Ascending aorta (tissue), 2 donors: ENCODE results near the gene SIK3. TPM values are rescaled to one million over a fixed set of nuclear protein-coding genes. Genes with fewer than 3 reads are reported as not detected.

Experiments
- DNase-seq, 2 donors: peaks; one replicate each; pipeline ENCODE4 v3.0.0-alpha.2; 2019; ENCODE audit warnings: low spot score in 2 of 2
- H3K27ac ChIP-seq, 2 donors: fragments of 200-600 bp; sonication (generic); one replicate each; pipeline ENCODE4 v1.5.1; 2016 to 2017; ENCODE audit warnings: mild to moderate bottlenecking in 1 of 2
- H3K27me3 ChIP-seq: fragments of 200-600 bp; sonication (generic); one replicate; pipeline ENCODE4 v1.5.1; 2017
- H3K36me3 ChIP-seq, 2 donors: fragments of 200-600 bp; sonication (generic); one replicate each; pipeline ENCODE4 v1.5.1; 2016
- H3K4me1 ChIP-seq, 2 donors: fragments of 200-600 bp; sonication (generic); one replicate each; pipeline ENCODE4 v1.5.1; 2016 to 2017; ENCODE audit warnings: mild to moderate bottlenecking in 1 of 2
- H3K4me3 ChIP-seq, 2 donors: fragments of 200-600 bp; sonication (generic); one replicate each; pipeline ENCODE4 v1.5.1; 2016 to 2017; ENCODE audit warnings: mild to moderate bottlenecking in 1 of 2
- H3K9me3 ChIP-seq, 2 donors: fragments of 200-600 bp; sonication (generic); one replicate each; pipeline ENCODE4 v1.5.1; 2016
- intact Hi-C: fragments of 100-400 bp; cut with DNase I; formaldehyde crosslinking; loops from one replicate; pipeline ENCODE4 v1.15.1; 2023
- total RNA-seq: library from RNA; depleted of rRNA; stranded (reverse); fragments of >200 nt; gene quantifications from one replicate; pipeline ENCODE4 v1.1.0, GENCODE V29; 2016
- TF ChIP-seq, protein P1 (sequence below), 3 experiments: fragments of 200-600 bp in 2 of 3; fragments of 450-650 bp in 1 of 3; sonication (generic) in 2 of 3; IDR thresholded peaks; one replicate each; pipeline ENCODE4 v1.5.1; 2016 to 2019; ENCODE audit warnings: antibody characterized with exemption in 3 of 3, mild to moderate bottlenecking in 1 of 3, moderate library complexity in 1 of 3

The SIK3 gene
- total RNA-seq, 1 donor from 2014 or later: 22.5 TPM

DNA sequence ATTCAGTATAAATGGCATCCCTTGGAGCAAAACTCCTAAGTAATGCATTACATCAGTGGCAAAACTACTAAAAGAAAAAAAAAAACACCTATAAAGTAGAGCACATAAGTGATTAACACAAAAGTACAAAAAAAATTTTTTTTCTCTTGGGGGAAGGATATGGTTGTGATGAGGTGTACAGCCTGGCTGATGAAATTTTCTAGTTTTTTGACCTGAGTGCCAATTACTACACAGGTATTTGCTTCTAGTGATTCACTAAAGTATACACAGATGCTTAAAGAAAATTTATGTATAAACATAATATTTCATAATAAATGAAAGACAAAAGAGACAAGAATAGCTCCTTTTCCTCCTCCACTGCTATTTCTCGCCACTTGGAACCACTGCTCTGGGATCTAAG is 189.0 kb downstream of the SIK3 start:
- intact Hi-C loops: no loop called here
- DNase-seq: no peak
- no peaks in the 10 kb centered on the region for H3K9me3 ChIP-seq
- no peaks in the 10 kb centered on the region for H3K4me1 ChIP-seq
- no peaks in the 10 kb centered on the region for H3K36me3 ChIP-seq
- H3K27me3 ChIP-seq: no peaks in the 10 kb centered on the region
- no peak overlapping the region for H3K27ac ChIP-seq
- TF ChIP-seq, protein P1, sequence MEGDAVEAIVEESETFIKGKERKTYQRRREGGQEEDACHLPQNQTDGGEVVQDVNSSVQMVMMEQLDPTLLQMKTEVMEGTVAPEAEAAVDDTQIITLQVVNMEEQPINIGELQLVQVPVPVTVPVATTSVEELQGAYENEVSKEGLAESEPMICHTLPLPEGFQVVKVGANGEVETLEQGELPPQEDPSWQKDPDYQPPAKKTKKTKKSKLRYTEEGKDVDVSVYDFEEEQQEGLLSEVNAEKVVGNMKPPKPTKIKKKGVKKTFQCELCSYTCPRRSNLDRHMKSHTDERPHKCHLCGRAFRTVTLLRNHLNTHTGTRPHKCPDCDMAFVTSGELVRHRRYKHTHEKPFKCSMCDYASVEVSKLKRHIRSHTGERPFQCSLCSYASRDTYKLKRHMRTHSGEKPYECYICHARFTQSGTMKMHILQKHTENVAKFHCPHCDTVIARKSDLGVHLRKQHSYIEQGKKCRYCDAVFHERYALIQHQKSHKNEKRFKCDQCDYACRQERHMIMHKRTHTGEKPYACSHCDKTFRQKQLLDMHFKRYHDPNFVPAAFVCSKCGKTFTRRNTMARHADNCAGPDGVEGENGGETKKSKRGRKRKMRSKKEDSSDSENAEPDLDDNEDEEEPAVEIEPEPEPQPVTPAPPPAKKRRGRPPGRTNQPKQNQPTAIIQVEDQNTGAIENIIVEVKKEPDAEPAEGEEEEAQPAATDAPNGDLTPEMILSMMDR (IDR thresholded peaks at IDR 0.05): no peak
- no peak overlapping the region for H3K4me3 ChIP-seq

DNA sequence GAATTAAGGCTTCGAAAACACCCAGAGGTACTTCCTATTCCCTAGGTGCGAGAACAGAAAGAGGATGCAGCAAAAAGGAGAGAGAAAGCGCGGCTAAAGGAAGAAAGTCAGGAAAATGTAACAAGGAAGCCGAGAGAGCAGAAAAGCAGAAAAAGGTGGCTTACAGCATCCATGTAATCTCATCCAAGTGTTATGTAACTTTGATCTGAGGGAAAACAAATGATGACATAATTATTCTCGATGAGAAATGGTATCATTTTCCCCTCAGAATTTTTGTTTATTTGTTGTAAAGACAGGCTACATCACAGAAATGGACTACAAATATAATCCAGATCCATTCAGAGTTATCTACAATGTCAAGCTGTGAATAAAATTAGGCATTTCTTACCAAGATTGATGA is 191.7 kb downstream of the SIK3 start:
- H3K9me3 ChIP-seq: no peaks in the 10 kb centered on the region
- no peaks in the 10 kb centered on the region for H3K36me3 ChIP-seq
- no peak for DNase-seq
- no peak overlapping the region for H3K27ac ChIP-seq
- no peak overlapping the region for H3K4me3 ChIP-seq
- TF ChIP-seq, protein P1 (IDR thresholded peaks at IDR 0.05): no peak
- intact Hi-C loops: no loop called here
- H3K4me1 ChIP-seq: no peaks in the 10 kb centered on the region
- no peaks in the 10 kb centered on the region for H3K27me3 ChIP-seq

DNA sequence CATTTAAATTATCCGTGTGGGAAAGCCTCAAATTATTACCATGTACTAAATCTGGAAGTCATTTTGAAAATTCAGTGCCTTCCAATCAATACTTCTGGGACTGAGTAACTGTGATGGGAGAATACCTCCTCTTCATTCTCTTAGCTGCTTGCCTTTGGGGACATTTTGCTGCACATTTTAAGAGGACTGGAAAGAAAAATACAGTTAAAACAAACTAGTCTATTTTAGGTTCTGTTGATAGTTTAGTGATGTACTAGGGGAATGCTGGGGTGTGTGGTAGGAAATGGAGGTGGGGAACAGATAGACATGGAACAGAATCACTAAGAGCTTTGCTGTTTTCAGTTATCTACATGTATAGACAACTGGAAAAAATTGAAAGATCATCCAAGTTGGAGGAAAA is 195.1 kb downstream of the SIK3 start:
- Histone ChIP-seq H3K27ac (no peak overlapping the region), H3K4me1 (no peaks in the 10 kb centered on the region), H3K4me3 (no peak overlapping the region), H3K27me3 (no peaks in the 10 kb centered on the region), H3K36me3 (no peaks in the 10 kb centered on the region), H3K9me3 (no peaks in the 10 kb centered on the region)
- intact Hi-C loops: no loop called here
- DNase-seq: no peak
- TF ChIP-seq, protein P1 (IDR thresholded peaks at IDR 0.05): no peak

DNA sequence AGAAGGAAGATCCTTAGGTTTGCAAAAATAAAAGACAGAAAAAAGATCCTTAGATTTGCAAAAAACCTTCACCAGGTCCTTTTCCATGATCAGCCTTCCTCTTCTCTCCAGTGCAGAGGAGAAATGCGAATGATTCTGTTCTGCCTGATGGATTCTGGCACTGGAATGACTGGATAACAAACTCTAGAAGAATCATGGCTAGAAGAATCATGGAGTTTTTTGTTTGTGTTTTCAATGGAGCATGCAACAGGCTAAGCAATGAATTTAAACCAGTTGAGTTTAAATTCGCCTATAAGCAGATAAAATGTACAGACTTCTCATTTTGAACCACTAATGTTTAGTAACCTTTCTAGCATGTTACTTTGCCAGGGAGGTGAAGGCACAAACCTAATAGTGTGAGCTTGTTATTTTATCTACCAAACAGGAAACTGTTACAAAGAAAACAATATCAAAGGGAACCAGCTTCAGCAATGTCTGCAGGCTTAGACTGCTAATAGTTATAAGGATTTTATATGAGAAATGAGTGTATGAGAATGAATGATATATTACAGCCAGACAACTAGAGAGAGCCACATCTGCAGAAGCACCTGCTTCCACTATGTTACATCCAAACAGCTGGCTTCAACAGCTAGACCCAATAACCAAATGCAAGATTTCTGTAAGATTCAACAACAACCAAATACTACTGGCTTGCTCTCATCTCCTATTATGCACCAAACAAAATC is 196.1 kb downstream of the SIK3 start:
- intact Hi-C loops: no loop called here
- no peaks in the 10 kb centered on the region for H3K4me1 ChIP-seq

DNA sequence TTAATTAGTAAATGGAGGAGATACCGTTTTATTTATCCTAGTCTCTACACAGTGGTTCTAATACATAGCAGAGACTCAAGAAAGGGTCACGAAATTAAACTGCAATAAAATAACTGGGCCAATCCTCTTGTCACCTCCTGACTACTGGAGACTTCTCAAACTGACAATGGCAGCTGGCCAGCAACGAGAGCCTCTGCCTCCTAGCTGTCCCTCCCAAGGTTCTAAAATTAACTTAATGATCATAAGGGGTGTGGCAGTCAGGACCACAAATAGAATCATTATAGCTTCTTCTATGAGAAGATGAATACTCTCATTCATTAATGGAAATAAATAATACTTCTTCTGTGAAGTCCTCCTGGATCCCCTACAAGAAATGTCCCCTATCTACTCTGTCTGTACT is 197.0 kb downstream of the SIK3 start:
- Histone ChIP-seq H3K4me3 (no peak overlapping the region), H3K27ac (no peak overlapping the region), H3K4me1 (no peaks in the 10 kb centered on the region), H3K27me3 (no peaks in the 10 kb centered on the region), H3K36me3 (peaks cover 2 to 5% of the 10 kb centered on the region in 2 donors), H3K9me3 (no peaks in the 10 kb centered on the region)
- intact Hi-C loops: no loop called here
- TF ChIP-seq, protein P1 (IDR thresholded peaks at IDR 0.05): no peak
- DNase-seq: no peak

More for the DNA sequence above, 196.1 kb downstream of the SIK3 start:
- no peak for DNase-seq
- Histone ChIP-seq H3K27me3 (no peaks in the 10 kb centered on the region), H3K36me3 (no peaks in the 10 kb centered on the region), H3K4me3 (no peak overlapping the region), H3K9me3 (no peaks in the 10 kb centered on the region), H3K27ac (no peak overlapping the region)
- TF ChIP-seq, protein P1 (IDR thresholded peaks at IDR 0.05): no peak
